ENCODE data around the gene IL17RE. TPM values are rescaled to one million over a fixed set of nuclear protein-coding genes. Genes with fewer than 3 reads are reported as not detected.

The IL17RE gene
- total and polyA plus RNA-seq, 2 of the 13 experiments (the other 11 are each of a cell fraction or from before 2014, with no cell fraction given) = 14.5 to 24.1 TPM

- no peak for TF ChIP-seq BRD4 (CRISPR knock-in tag; IDR thresholded peaks at IDR 0.05)
- no peak for TF ChIP-seq FOXM1 (CRISPR knock-in tag; IDR thresholded peaks at IDR 0.05)
- TF ChIP-seq ZBTB42 (CRISPR knock-in tag; IDR thresholded peaks at IDR 0.05) = 0 out of 2 replicates have a peak, but pooled peaks have one; percentile 62
- no peak for TF ChIP-seq ATF2 (CRISPR knock-in tag; IDR thresholded peaks at IDR 0.05)
- TF ChIP-seq ARNTL (CRISPR knock-in tag; IDR thresholded peaks at IDR 0.05) = no peak
- TF ChIP-seq RXRA (CRISPR knock-in tag; IDR thresholded peaks at IDR 0.05) = no peak
- TF ChIP-seq MYNN (CRISPR knock-in tag; IDR thresholded peaks at IDR 0.05; ENCODE audit: low read depth) = no peak
- no peak for TF ChIP-seq ZNF136 (CRISPR knock-in tag; IDR thresholded peaks at IDR 0.05; ENCODE audit: low read depth)
- TF ChIP-seq E2F2 (CRISPR knock-in tag; IDR thresholded peaks at IDR 0.05; ENCODE audit: borderline replicate concordance) = no peak; the same call in 1 of the 2 replicates
- peak; percentile 46; the same call in 1 of the 2 replicates for TF ChIP-seq ZC3H13 (CRISPR knock-in tag; IDR thresholded peaks at IDR 0.05)
- TF ChIP-seq XRCC5 (optimal IDR thresholded peaks at IDR 0.05; ENCODE audit: low read length) = no peak
- TF ChIP-seq, protein P1, sequence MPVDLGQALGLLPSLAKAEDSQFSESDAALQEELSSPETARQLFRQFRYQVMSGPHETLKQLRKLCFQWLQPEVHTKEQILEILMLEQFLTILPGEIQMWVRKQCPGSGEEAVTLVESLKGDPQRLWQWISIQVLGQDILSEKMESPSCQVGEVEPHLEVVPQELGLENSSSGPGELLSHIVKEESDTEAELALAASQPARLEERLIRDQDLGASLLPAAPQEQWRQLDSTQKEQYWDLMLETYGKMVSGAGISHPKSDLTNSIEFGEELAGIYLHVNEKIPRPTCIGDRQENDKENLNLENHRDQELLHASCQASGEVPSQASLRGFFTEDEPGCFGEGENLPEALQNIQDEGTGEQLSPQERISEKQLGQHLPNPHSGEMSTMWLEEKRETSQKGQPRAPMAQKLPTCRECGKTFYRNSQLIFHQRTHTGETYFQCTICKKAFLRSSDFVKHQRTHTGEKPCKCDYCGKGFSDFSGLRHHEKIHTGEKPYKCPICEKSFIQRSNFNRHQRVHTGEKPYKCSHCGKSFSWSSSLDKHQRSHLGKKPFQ (CRISPR knock-in tag; IDR thresholded peaks at IDR 0.05; ENCODE audit: insufficient replicate concordance) = no peak
- TF ChIP-seq KLF13 (CRISPR knock-in tag; IDR thresholded peaks at IDR 0.05) = no peak
- no peak for TF ChIP-seq TSC22D2 (CRISPR knock-in tag; IDR thresholded peaks at IDR 0.05; ENCODE audit: borderline replicate concordance)
- TF ChIP-seq SMARCC2 (IDR thresholded peaks at IDR 0.05) = no peak
- TF ChIP-seq DMAP1 (CRISPR knock-in tag; IDR thresholded peaks at IDR 0.05) = no peak
- no peak for TF ChIP-seq LCORL (IDR thresholded peaks at IDR 0.05)
- no peak for TF ChIP-seq LCORL (CRISPR knock-in tag; IDR thresholded peaks at IDR 0.05)
- TF ChIP-seq ZSCAN9 (CRISPR knock-in tag; IDR thresholded peaks at IDR 0.05; ENCODE audit: borderline replicate concordance) = no peak
- no peak for TF ChIP-seq RARA (CRISPR knock-in tag; IDR thresholded peaks at IDR 0.05)
- TF ChIP-seq BRF2 (CRISPR knock-in tag; IDR thresholded peaks at IDR 0.05) = no peak
- no peak for TF ChIP-seq ZNF879 (CRISPR knock-in tag; IDR thresholded peaks at IDR 0.05)
- no peak for TF ChIP-seq ZSCAN12 (CRISPR knock-in tag; IDR thresholded peaks at IDR 0.05)
- no peak for TF ChIP-seq ZBTB33 (CRISPR knock-in tag; IDR thresholded peaks at IDR 0.05)
- TF ChIP-seq ZNF496 (CRISPR knock-in tag; IDR thresholded peaks at IDR 0.05; ENCODE audit: insufficient replicate concordance) = no peak
Measured at GRCh38 chr3:9914559-9915253, 12.1 kb downstream of the IL17RE start (continued).

All from HepG2 (cell line).